GM21447 (cell line): ENCODE results near the gene AGBL2.
"Not testable (repeated sequence)": the region's sequence is repeated elsewhere in the genome, so short reads cannot be mapped to it uniquely, and the experiment has no call there.

ENCODE experiments used
- ATAC-seq: cut with Tn5 transposase; IDR thresholded peaks from one replicate; pipeline ENCODE4 v1.9.1; 2021; ENCODE audit not compliant: unreplicated experiment

Gene AGBL2

GRCh38 chr11:47636331-47636730, 78.8 kb downstream of the AGBL2 start:
- ATAC-seq: not testable (repeated sequence)

GRCh38 chr11:47631473-47631872, 83.7 kb downstream of the AGBL2 start:
- no peak for ATAC-seq

GRCh38 chr11:47628026-47628425, 87.1 kb downstream of the AGBL2 start:
- ATAC-seq: no peak

GRCh38 chr11:47626234-47626633, 88.9 kb downstream of the AGBL2 start:
- ATAC-seq: no peak

- no peak for ATAC-seq
Measured at GRCh38 chr11:47620836-47621378, 94.3 kb downstream of the AGBL2 start.

- ATAC-seq: no peak
Measured at GRCh38 chr11:47617417-47617809, 97.8 kb downstream of the AGBL2 start.

GRCh38 chr11:47616726-47617416, 98.3 kb downstream of the AGBL2 start:
- ATAC-seq: no peak

- ATAC-seq: no peak
Measured at GRCh38 chr11:47615249-47615648, 99.9 kb downstream of the AGBL2 start.

- peak; percentile 87 for ATAC-seq
Measured at GRCh38 chr11:47611348-47611794, 103.8 kb downstream of the AGBL2 start.

GRCh38 chr11:47609675-47610074, 105.5 kb downstream of the AGBL2 start:
- ATAC-seq: no peak
